Activated CD4-positive, CD25-positive, alpha-beta regulatory T cell (primary cell): ENCODE data around the gene CAPZB.

Source experiments
- DNase-seq, 4 experiments: peaks; one replicate each; lab custom pipeline; 2025; lab: John Stamatoyannopoulos, UW

The CAPZB gene

DNA sequence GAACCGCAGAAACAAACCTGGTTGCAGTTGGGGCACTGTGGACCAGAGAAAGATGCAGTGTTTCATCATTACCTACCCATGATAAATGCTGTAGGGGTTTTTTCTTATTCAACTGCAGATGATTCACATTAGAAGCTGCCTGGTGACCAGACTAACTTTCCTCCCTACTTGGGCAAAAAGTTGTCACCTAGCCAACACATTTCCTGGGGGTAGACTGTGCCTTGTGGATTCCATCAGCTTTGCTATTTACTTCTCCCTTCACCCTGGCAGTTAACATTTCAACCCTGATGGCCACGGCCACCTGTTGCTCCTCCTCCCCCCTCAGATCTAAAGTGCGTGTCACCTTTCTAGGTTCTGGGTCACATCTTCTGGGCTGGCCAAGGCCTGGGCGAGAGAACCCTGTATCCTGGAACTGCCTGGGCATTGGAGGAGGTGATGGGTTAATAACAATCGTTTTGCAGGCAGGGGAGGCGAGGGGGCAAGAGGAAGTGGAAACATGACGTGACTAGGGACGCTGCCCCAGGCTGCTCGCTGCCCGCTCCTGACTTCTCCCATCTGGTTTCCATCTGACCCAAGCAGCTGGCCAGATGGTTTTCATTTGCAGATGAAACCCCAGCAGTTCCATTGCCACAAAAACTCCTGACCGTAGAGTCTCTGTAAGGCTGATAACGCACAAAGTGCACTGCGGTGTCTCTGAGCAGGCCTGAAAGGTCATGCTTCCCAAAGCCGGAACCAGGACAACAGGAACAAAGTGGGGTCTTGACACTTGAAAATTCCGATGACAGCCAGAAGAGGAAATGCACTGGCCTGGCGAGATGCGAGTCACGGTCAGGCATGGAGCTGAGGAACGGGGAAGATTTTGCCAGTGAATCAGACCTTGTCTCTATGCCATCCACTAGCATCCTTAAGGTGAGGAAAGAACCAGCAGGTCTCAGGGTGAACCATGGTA lies 36.6 kb downstream of the CAPZB start:
- DNase-seq, result no peak

DNA sequence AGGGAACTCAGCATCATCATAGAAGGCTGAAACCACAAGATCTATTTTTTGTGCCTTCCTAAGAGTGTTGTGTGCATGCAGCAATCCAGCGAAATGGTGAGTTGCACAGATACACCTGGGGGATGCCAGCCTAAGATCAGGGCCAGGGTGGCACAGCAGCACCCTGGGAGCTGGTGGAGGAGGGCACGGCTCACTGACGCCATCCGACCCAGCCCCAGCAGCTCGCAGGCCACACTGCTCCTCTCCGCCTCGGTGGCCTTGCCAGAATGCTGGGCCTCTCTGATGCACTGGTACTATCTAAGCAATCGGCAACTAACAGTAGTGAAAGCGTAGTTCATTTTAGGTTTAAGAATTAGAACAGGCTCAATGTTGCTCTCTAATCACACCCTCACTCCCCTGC lies 37.8 kb downstream of the CAPZB start:
- no peak for DNase-seq

DNA sequence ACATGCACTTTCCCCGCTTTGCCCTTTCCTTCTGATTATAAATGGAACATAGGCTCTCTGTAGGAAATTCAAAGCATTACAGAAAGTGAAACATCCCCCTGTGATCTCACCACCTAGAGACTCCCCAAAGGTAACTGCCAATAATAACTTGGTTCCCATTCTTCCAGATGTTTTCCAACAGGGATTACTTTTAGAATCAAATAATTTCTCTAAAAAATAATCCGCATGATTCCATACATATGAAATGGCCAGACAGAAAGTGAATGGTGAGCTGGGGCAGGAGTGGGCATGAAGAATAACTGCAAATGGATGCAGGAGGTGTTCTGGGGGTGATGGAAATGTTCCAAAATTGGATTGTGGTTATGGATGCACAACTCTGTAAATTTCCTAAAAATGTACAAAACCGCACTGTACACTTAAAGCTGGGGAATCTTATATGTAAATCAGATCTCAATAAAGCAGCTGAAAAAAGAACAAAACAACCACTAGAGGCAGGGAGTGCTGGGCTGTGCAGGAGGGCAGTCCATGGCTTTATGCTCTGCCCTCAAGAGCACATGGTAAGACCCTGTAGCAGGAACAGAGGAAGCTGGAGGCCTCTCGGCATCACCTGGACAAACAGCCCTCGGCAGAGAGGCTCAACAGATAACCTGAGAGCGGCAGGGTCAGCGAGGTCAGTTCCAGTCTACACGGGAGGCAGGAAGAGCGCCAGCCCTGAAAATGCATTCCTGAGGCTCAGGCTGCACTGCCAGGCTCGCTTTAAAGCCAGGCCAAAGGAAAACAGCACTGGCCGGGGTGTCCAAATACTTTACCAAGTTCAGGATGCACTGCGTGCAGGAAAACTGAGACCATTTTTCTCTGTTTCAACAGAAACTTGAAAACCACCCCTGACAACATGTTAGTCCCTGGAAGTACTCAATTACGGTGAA lies 39.7 kb downstream of the CAPZB start:
- DNase-seq, result no peak

DNA sequence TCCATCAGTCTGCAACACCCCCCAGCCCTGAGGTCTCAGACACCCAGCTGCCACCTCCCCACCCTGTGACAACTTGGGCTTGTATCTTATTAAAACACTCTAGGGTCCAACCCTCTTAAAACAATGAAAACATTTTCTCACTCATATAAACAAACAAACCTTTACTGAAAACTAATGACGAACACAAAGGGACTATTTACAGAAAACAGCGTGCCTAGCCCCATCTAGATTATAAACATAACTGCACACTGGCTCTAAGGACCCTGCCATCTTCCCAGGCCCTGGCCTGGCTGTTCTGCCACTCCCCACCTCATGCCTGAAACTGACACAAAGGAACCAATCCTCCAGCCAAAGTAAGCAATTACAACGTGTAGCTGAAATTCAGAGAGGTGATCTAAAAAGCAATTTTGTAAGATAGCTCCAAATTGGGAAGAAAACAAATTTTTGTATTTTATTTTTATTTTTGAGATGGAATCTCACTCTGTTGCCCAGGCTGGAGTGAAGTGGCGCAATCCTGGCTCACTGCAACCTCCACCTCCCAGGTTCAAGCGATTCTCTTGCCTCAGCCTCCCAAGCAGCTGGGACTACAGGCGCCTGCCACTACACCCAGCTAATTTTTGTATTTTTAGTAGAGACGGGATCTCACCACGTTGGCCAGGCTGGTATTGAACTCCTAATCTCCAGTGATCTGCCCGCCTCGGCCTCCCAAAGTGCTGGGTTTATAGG lies 40.9 kb downstream of the CAPZB start:
- no peak for DNase-seq

DNA sequence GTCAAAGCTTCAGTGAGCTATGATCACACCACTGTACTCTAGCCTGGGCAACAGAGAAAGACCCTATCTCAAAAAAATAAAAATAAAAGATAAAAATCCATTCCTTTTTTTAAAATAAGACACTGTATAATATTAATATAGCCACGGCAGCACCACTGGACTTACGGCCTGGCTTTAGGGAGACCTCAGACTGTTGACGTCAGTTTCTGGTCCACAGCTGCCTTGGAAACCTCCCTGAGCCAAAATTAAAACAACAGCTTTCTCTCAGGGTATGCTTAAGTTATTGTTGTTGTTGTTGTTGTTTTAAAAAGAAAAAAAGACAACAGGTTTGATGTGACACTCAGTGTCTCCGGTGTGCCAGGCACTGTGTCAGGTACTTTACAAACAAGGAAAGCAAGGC lies 42.0 kb downstream of the CAPZB start:
- no peak for DNase-seq

DNA sequence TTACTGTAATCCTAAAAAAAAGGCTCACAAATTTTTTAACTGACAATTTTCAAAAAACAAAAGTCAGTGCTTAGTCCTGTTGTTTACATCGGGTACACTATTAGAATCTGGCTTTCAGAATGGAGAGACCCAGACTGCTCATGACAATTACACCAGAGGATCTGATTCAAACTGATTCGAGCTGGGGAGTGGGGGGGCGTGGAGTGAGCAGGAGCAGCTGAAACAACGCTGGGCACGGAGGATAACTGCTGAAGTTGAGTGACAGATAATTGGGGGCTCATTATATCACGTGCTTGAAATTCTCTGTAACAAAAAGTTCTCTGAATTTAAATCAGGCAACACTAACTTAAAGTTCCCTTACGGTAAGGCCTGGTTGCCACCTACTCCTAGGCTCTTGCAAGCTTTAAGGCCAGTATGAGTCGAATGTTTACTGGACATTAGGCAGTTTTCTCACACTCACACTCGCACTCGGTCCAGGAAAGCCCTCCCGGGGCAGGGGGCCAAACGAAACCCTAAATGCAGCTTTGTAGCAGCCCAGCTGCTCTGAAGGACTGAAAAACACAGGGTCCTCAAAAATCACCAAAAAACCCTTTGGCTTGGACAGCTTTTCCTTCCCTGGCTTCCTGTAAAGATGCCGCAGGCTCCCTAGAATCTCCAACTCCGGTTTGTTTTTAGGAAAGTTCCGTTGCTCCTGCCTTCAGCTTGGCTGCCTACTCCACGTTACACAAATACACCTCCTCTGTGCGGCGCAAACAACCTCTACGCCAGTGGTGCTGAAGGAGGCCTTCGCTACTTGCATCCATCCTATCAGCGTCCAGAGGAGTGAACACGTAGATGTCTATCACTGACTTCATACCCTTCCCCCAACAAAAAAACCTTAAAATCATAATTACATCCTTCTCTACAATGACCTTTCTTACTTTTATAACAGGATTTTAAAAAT lies 42.9 kb downstream of the CAPZB start:
- no peak for DNase-seq

DNA sequence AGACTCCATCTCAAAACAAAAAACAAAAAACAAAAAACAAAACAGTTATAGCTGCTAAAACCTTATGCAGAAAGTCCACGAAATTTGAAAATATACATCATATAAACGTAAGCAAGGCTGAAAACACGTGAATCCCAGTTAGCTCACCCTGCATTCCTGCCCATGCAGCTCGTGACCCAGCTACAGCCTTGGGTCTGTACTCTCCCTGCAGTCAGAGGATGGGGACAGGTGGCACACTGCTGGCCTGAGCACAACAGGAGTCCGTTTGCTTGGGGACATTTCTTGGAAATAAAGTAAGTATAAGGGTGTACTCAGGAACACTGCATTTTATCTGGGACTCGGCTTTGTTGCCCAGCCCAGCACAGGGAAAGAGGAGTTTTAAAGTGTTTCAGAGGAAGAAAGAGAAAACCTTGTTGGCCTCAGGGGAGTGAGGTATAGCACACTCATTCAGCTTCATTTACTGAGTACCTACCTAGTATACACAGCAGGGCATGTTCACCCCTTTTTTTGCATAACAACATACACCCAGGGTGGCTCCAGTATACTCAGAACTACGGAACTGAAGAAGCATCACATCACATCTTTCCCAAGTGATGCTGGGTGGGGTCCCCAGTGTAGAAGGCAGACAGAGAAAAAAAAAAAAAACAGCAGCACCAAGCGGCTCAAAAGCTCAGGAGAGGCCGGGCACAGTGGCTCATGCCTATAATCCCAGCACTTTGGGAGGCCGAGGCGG lies 44.1 kb downstream of the CAPZB start:
- no peak for DNase-seq

DNA sequence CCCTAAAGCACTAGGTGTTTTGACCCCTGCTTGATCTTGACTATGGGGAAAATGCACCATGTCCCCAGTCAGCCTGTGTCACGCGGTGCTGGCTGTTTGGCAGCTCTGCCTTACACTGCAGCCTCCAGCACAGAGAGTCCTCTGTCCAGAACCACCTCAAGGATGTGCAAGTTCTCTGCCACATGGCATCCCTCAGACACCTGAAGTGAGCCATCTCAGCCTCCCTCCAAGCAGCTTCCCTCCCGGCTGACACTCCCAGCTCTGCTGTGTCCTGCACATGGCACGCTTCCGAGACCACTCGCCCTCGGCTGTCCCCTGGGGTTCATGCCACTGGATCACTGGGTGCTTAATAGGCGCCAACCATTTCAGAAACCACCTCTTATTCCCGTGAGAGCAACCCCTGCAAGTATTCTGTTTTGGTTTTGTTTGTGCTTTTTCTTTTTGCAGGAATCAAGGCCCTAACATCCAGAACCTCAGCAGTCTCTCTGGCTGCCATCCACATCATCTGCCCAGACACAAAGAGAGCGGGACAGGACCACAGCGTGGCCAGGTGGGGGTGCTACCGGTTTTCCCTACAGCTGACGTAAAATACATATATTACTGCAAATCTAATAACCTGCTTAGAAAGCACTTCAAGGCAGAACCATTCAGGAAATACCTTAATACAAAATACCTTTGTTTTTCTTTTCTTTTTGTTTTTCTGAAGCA lies 45.7 kb downstream of the CAPZB start:
- peak in 2 of 4 experiments; percentile 8 to 11 for DNase-seq

DNA sequence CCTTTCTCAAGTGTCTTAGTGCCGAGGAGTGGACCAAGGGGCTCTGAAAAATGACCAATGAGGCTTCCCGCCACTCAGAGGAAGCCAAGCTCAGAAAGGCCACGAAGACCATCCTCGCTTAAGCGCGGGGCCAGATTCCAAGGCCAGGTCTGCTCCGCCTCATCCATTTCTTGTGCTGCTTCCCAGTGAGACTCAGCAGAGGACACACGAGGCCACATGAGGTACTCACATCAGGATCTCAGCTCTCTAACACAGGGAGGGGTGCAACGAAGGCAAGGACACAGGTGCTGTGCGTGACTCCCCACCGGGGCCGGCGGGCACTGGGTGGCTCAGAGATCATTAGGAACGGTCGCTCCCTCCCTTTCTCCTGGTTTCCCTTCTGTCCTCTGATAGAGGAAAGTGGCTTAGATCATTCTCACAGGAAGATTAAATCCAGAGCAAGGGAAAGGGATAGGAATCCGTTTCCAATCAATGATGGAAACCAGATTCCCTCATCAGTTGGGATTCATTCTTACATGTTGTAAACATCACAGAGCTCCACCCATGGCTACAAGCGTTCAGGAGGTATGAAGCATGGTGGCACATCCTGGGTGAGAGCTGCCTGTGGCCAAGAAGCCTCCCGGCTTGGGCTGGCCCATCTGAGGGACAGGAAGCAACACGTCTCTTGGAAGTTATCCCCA lies 46.7 kb downstream of the CAPZB start:
- DNase-seq, result no peak

DNA sequence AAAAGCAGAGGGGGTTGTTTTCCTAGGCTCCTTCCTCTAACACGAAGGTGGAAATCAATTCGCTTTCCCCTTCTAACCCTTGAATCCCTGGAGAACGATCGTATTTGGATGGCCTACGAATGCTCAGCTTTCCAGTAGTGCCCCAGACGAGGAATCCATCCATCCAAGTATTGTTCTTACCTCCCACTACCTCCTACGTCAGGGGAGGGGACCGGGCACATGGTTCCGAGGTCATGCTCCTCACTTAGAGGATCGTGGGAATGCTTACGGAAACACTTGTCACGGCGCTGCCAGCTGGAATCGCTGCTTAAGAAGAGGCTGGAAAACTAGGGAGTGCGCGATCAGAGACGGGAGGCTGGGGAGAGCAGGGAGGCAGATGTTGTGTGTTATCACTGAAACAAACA lies 47.4 kb downstream of the CAPZB start:
- no peak for DNase-seq

DNA sequence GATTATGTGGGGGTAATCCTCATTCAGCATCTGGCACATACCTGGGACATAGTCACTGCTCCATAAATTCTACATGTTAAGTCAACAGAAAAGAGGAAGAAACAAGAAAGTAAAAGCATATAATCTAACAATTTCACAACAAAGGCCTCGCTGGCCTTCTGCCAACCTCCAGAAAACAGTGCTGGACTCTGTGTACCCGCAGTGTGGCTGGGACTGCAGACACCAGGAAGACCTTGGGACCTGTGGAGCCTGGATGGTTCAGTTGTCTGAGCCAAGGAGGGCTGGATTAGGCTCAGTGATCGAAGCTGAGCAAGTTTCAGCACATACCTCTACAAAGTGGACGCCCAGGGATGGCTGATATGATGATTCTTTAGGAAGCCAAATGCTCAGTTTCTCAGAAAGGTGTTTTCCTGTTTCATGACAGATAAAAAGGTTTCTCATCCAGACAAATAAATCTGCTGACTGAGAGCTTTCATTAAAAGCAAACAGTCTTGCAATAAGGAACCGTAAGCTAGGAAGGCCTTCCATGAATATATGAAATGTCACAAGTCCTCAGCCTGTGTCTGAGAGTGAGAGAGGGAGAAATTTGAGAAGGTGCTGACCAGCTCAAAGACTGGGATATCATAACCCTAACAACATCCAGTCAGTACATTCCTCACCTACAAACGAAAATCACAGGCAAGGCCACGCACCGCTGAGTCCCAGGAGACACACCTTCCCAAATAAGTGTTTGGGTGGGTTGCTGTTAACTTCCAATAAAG lies 48.4 kb downstream of the CAPZB start:
- no peak for DNase-seq

DNA sequence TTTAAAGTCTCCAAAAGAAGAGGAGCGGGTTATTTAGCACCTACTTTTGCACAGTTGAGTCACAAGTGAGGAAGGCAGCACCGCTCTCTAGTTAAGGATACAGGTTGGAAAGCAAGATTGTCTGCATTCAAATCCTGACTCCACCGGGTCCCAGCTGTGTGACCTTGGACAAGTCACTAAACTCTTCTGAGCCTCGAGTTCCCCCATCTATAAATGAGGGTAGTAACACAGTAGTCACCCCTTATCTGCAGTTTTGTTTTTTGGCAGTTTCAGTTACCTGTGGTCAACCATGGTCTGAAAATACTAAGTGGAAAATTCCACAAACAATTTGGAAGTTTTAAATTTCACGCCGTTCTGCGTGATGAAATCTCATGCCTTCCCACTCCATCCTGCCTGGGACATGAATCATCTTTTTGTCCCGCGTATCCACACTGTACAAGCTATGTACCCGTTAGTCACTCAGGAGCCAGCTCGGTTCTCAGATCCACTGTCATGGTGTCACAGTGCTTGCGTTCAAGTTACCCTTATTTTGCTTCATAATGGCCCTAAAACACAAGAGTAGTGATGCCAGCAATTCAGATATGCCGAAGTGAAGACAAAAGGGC lies 49.4 kb downstream of the CAPZB start:
- no peak for DNase-seq

DNA sequence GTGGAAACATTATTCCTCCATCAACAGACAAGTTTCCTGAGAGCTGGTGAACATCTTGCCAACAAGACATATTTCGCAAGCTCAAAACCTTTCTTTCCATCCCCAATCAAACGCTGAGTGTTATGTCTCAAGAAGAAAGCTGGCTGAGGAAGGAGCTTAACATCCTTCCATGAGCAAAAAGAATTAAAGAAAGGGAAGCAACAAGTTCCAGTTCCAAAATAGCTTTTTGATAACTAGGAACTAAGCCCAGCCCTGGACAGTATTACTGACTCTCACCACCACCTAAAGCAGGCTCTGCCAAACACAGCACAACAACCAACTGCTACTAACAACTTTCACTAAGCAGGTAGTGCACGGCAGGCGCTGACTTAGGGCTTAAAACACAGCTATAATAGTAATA lies 50.2 kb downstream of the CAPZB start:
- no peak for DNase-seq

DNA sequence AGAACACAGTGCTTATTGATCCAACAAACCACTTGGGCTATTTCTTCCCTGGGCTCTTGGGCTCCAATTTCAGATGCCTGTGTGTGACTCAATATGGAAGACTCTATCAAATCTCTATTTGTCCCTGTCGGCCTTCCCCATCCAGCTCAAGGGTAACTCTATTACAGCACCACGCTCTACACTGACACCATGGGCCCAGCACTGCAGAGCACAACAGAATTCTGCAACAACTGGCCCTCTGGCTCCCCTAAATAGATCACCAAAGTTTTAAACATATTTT lies 51.7 kb downstream of the CAPZB start:
- DNase-seq, result no peak

DNA sequence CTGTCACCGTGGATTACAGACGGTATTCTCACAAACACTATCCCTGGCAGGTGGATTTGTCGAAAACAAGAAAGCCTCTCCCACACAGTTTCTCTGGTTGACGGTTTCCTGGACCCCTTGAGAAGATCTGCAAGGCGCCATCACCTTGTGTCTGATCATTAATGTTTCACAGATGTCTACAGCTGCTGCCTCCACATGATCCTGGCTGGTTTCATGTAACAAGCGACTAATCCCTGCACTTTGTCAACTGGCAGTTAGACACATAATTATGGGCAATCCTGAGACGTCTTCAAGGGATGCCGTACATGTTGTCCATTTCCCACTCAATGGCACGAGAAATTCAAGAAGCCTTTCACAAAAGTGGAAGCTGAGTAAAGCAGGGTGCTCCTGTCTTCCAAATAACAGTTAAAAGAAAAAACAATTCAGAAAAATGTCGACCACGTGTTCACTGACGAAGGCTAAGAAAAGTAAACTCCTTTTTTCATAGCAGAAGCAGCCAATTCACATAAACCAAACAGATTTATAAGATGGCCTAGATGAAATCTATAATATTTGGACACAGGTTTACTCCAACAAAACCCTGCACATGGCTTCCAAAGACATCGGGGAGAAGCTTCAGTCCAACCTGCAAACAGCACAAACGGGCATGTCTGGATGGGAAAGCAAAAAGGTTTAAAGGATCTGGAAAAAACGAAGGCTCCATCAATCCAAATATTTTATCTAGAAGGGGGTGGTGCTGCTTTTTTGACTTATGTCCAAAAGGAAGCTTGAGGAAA lies 52.2 kb downstream of the CAPZB start:
- DNase-seq, result no peak

DNA sequence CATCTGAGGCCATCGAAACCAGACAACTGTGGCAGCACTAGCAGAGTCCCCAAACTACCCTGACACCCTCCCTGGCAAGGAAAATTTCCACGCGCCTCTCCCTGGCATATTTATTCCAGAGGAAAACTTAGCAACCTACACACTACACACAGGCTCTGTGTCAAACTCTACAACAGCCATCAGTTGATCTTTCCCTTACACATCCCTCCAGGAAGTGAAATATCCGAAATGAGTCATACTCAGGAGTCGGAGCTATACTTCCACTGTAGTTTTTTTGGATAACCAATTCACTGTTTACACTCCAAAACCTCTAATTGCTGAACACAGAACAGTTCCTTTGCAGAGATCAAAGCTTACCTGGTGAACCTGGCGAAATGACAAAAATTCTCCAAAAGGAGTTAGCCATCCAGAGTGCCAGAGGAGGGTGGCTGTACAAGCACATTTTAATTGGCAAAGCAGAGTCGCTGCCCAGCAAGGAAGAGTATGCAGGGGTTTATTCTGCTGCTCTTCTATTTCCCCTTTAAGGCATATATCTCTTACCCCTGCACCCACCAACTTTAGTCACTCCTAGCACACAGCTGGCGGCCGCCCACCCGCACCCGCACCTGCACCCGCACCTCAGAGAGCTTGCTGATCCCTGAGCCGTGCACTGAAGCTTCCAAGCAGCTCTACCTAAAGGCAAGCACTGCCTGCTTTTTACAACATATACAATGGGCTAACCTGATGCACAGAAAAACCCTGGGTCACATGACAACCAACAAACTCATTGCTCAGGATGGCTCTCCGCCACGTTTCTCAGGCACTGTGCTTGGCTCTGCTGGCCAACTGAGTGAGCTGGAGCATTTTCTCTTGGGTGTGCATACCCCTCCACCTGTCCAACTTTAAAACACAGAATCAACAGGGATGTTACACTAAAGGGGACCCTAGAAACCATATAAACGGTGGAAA lies 54.9 kb downstream of the CAPZB start:
- no peak for DNase-seq
